Putamen (tissue), 1 donor: Measurements from ENCODE around the gene TMBIM1.

Experiments used
- DNase-seq: peaks from one replicate; pipeline ENCODE4 v3.0.0-alpha.2; 2016; ENCODE audit warnings: low spot score

TMBIM1 gene

GRCh38 chr2:218257390-218257981 lies 34.8 kb downstream of the TMBIM1 start:
- no peak for DNase-seq

- DNase-seq = no peak
These were observed 35.5 kb downstream of the TMBIM1 start for GRCh38 chr2:218256612-218257350.

GRCh38 chr2:218255446-218255845 lies 36.9 kb downstream of the TMBIM1 start:
- no peak for DNase-seq

- DNase-seq = no peak
These were observed 39.1 kb downstream of the TMBIM1 start for GRCh38 chr2:218253232-218253625.

GRCh38 chr2:218252509-218253231 lies 39.6 kb downstream of the TMBIM1 start:
- DNase-seq = no peak

GRCh38 chr2:218249691-218250090 lies 42.6 kb downstream of the TMBIM1 start:
- DNase-seq = no peak

- no peak for DNase-seq
These were observed 47.1 kb downstream of the TMBIM1 start for GRCh38 chr2:218245214-218245613.

GRCh38 chr2:218244665-218245064 lies 47.6 kb downstream of the TMBIM1 start:
- no peak for DNase-seq

- no peak for DNase-seq
These were observed 48.1 kb downstream of the TMBIM1 start for GRCh38 chr2:218244204-218244603.

- no peak for DNase-seq
These were observed 53.4 kb downstream of the TMBIM1 start for GRCh38 chr2:218238887-218239286.

GRCh38 chr2:218236829-218237228 lies 55.5 kb downstream of the TMBIM1 start:
- DNase-seq = no peak

GRCh38 chr2:218235017-218235416 lies 57.3 kb downstream of the TMBIM1 start:
- no peak for DNase-seq

- DNase-seq = no peak
These were observed 57.8 kb downstream of the TMBIM1 start for GRCh38 chr2:218234521-218234920.

GRCh38 chr2:218233543-218233942 lies 58.8 kb downstream of the TMBIM1 start:
- DNase-seq = no peak

GRCh38 chr2:218230882-218231281 lies 61.4 kb downstream of the TMBIM1 start:
- no peak for DNase-seq

- DNase-seq = no peak
These were observed 62.5 kb downstream of the TMBIM1 start for GRCh38 chr2:218229851-218230250.

- DNase-seq = no peak
These were observed 63.1 kb downstream of the TMBIM1 start for GRCh38 chr2:218229239-218229638.

GRCh38 chr2:218228366-218229090 lies 63.8 kb downstream of the TMBIM1 start:
- DNase-seq = no peak

- no peak for DNase-seq
These were observed 65.4 kb downstream of the TMBIM1 start for GRCh38 chr2:218226903-218227302.
